HS-5 (cell line): ENCODE results near the gene APOBEC3G.
A peak's percentile ranks its signal among the peaks of the same experiment; 100 is the strongest.
"Not testable (repeated sequence)": the region's sequence is repeated elsewhere in the genome, so short reads cannot be mapped to it uniquely, and the experiment has no call there.

ENCODE experiments used
- DNase-seq: peaks from one replicate; pipeline ENCODE4 v3.0.0-alpha.2; 2012; ENCODE audit warnings: low read depth

The APOBEC3G gene

GRCh38 chr22:39077026-39077840 is at the start of gene APOBEC3G:
Gene APOBEC3G, plus strand, starts transcription at chr22:39077275. Its CDS starts 87 bp downstream, at chr22:39077362.
- peak; percentile 18 for DNase-seq

GRCh38 chr22:39027717-39028116 is 49.4 kb upstream of the APOBEC3G start:
- DNase-seq = no peak

- DNase-seq = no peak
These were observed 48.8 kb upstream of the APOBEC3G start for GRCh38 chr22:39028281-39028680.

- no peak for DNase-seq
These were observed 47.8 kb upstream of the APOBEC3G start for GRCh38 chr22:39029227-39029626.

- no peak for DNase-seq
These were observed 46.4 kb upstream of the APOBEC3G start for GRCh38 chr22:39030705-39031104.

- not testable (repeated sequence) for DNase-seq
These were observed 45.4 kb upstream of the APOBEC3G start for GRCh38 chr22:39031434-39032295.

- DNase-seq = not testable (repeated sequence)
These were observed 40.0 kb upstream of the APOBEC3G start for GRCh38 chr22:39037071-39037470.

GRCh38 chr22:39039306-39040126 is 37.6 kb upstream of the APOBEC3G start:
- DNase-seq = no peak

GRCh38 chr22:39040155-39040537 is 36.9 kb upstream of the APOBEC3G start:
- not testable (repeated sequence) for DNase-seq

- DNase-seq = peak; percentile 11
These were observed 36.4 kb upstream of the APOBEC3G start, which contains the start of gene APOBEC3F for GRCh38 chr22:39040538-39041296. Gene APOBEC3F, plus strand, starts transcription at chr22:39040864. Its CDS starts 97 bp downstream, at chr22:39040961.

GRCh38 chr22:39041908-39042307 is 35.2 kb upstream of the APOBEC3G start:
- no peak for DNase-seq

GRCh38 chr22:39043063-39043462 is 34.0 kb upstream of the APOBEC3G start:
- not testable (repeated sequence) for DNase-seq

- DNase-seq = not testable (repeated sequence)
These were observed 31.9 kb upstream of the APOBEC3G start for GRCh38 chr22:39045136-39045535.

- not testable (repeated sequence) for DNase-seq
These were observed 27.6 kb upstream of the APOBEC3G start for GRCh38 chr22:39049486-39049885.

GRCh38 chr22:39051844-39052495 is 25.1 kb upstream of the APOBEC3G start:
- DNase-seq = not testable (repeated sequence)

- DNase-seq = no peak
These were observed 21.4 kb upstream of the APOBEC3G start for GRCh38 chr22:39055658-39056057.

- not testable (repeated sequence) for DNase-seq
These were observed 15.8 kb upstream of the APOBEC3G start for GRCh38 chr22:39061290-39061689.

- DNase-seq = not testable (repeated sequence)
These were observed 15.1 kb upstream of the APOBEC3G start for GRCh38 chr22:39061951-39062350.

- not testable (repeated sequence) for DNase-seq
These were observed 13.2 kb upstream of the APOBEC3G start for GRCh38 chr22:39063904-39064303.
